NCI-H2081 treated with DMSO at 0.1 percent for 48 hours (cell line): Measurements from ENCODE around the gene STAB2.
"Not testable (repeated sequence)": the region's sequence is repeated elsewhere in the genome, so short reads cannot be mapped to it uniquely, and the experiment has no call there.

Source experiments
- DNase-seq: peaks from one replicate; lab custom pipeline; 2025; lab: John Stamatoyannopoulos, UW

Gene STAB2

DNA sequence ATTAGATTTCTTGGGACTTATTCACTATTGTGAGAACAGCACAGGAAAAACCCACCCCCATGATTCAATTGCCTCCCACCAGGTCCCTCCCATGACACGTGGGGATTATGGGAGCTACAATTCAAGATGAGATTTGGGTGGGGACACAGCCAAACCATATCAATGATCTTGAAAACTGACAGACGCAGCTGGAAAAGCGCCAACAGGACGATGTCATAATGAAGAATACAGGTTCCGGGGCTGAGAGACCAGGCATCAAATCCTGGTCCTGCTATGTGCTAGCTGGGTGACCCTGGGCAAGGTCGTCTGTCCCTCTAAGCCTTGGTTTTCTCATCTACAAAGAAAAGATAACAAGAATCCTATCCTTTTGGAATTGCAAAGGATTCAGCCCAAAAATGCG is 222.6 kb downstream of the STAB2 start:
- DNase-seq: not testable (repeated sequence)

DNA sequence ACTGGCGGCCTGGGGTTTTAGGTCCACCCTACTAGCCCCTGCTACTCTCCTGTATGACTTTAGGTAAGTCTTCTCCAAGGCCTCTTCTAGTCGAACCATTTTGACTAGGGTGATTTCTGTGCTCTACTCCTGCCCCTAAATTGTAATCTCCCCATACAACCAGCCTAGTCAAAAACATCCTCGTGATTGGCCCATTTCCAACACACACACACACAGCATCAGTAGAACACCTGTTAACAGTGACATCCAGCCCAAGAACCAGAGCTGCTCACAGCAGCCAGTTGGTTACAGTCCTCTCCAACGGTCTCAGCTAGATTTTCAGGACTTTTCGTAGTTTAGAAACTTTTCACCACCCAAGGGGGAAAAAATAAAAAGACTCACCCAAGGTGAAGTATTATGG is 223.0 kb downstream of the STAB2 start:
- DNase-seq: no peak

GRCh38 chr12:103811791-103812190 is 224.7 kb downstream of the STAB2 start:
- DNase-seq: no peak

DNA sequence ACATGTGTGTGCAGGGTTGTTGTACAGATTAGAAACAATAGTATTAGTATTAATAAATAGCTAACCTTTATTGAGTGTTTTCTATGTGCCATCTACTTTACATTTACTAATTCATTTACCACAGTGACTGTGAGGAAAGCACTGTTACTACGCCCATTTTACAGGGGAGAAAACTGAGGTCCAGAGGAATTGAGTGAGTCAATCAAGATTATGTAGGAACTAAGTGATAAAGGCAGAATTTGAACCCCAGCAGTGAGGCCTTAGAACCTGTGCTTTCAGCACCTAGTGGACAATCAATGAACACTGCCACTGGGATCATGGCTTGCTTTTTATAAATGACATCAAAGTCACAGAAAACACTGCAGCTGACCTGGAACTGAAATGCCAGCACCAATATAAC is 225.7 kb downstream of the STAB2 start:
- no peak for DNase-seq

DNA sequence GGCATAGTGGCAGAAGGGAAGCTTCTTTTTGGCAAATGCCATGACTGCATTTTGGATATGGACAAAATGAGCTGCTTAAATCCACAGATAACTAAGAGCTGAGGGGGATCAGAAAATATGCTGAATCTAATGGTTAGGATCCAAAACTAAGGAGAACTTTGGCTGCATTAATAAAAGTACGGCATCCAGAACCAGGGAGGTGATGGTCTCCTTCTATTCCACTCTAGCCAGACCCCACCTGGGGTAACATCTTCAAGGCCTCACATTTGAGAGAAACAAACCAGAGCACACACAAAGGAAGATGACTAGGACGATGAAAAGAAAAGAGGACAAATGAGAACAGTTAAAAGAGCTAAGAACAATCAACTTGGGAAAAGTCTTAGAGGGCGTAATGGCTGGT is 226.4 kb downstream of the STAB2 start:
- no peak for DNase-seq

GRCh38 chr12:103813949-103814348 is 226.9 kb downstream of the STAB2 start:
- DNase-seq: no peak

DNA sequence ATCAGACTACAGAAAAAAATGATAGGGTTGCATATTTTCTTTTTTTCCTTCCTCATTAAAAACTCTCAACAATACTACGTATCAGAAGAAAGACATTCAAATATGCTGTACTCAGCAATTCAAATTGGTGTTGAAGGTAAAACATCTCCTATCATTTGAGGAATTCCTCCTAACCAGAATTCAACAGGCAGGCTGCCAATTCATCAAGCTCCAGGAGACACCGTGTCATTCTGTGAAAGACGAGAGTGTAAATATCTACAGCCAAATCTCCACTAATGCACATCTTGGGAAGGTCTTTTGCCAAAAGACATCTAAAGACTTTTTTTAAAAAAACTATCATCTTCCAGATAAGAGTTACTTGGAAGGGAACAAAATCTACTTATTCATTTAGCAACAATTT is 227.4 kb downstream of the STAB2 start:
- no peak for DNase-seq
